Astrocyte (in vitro differentiated cells and primary cell): Measurements from ENCODE around the gene ATP2B3. TPM values are rescaled to one million over a fixed set of nuclear protein-coding genes. Genes with fewer than 3 reads are reported as not detected.

Experiments
- DNase-seq: peaks from one replicate; pipeline ENCODE4 v3.0.0-alpha.2; 2010; ENCODE audit warnings: low read depth
- FAIRE-seq: peaks from 2 replicates; lab custom pipeline; 2011; peaks lifted over from hg19 to GRCh38; lab: Jason Lieb, UNC
- H2AFZ ChIP-seq: 2 replicates; pipeline ENCODE4 v1.6.0; 2012; ENCODE audit warnings: low read depth, low read length, inconsistent platforms
- H3K27ac ChIP-seq: 2 replicates; pipeline ENCODE4 v1.5.1; 2011; ENCODE audit warnings: low read depth, low read length, inconsistent platforms
- H3K27me3 ChIP-seq: 2 replicates; pipeline ENCODE4 v1.6.0; 2011; ENCODE audit warnings: low read length, inconsistent platforms; ENCODE audit not compliant: insufficient read depth
- H3K36me3 ChIP-seq: 2 replicates; pipeline ENCODE4 v1.5.1; 2011; ENCODE audit warnings: low read length, inconsistent platforms; ENCODE audit not compliant: insufficient read depth
- H3K4me1 ChIP-seq: 2 replicates; pipeline ENCODE4 v1.5.1; 2011; ENCODE audit warnings: low read length, inconsistent platforms; ENCODE audit not compliant: insufficient read depth
- H3K4me2 ChIP-seq: 2 replicates; pipeline ENCODE4 v1.6.0; 2012; ENCODE audit warnings: low read length, inconsistent platforms
- H3K4me3 ChIP-seq: 2 replicates; pipeline ENCODE4 v1.5.1; 2011; ENCODE audit warnings: low read depth, mild to moderate bottlenecking, low read length, inconsistent platforms; ENCODE audit not compliant: insufficient read depth
- H3K79me2 ChIP-seq: 2 replicates; pipeline ENCODE4 v1.6.0; 2012; ENCODE audit warnings: mild to moderate bottlenecking, low read length, inconsistent platforms; ENCODE audit not compliant: insufficient read depth
- H3K9ac ChIP-seq: 2 replicates; pipeline ENCODE4 v1.6.0; 2012; ENCODE audit warnings: mild to moderate bottlenecking, low read length, inconsistent platforms
- H3K9me3 ChIP-seq: 2 replicates; pipeline ENCODE4 v1.5.1; 2012; ENCODE audit warnings: low read depth, mild to moderate bottlenecking, low read length, inconsistent platforms; ENCODE audit not compliant: insufficient read depth
- H4K20me1 ChIP-seq: 2 replicates; pipeline ENCODE4 v1.6.0; 2012; ENCODE audit warnings: low read length, inconsistent platforms; ENCODE audit not compliant: insufficient read depth
- H3K27ac Mint-ChIP-seq: one replicate; pipeline ENCODE4 v1.8.0; 2021; ENCODE audit warnings: mild to moderate bottlenecking, mixed read lengths; ENCODE audit not compliant: unreplicated experiment
- H3K27me3 Mint-ChIP-seq: one replicate; pipeline ENCODE4 v1.8.0; 2021; ENCODE audit warnings: low read depth, mixed read lengths; ENCODE audit not compliant: unreplicated experiment
- H3K36me3 Mint-ChIP-seq: one replicate; pipeline ENCODE4 v1.8.0; 2021; ENCODE audit warnings: low read depth, mixed read lengths; ENCODE audit not compliant: unreplicated experiment
- H3K4me1 Mint-ChIP-seq: one replicate; pipeline ENCODE4 v1.8.0; 2021; ENCODE audit warnings: low read depth, mixed read lengths; ENCODE audit not compliant: unreplicated experiment
- H3K4me3 Mint-ChIP-seq: one replicate; pipeline ENCODE4 v1.8.0; 2021; ENCODE audit warnings: mild to moderate bottlenecking, moderate library complexity, mixed read lengths; ENCODE audit not compliant: unreplicated experiment
- H3K9me3 Mint-ChIP-seq: one replicate; pipeline ENCODE4 v1.8.0; 2021; ENCODE audit warnings: mild to moderate bottlenecking, mixed read lengths; ENCODE audit not compliant: unreplicated experiment
- CTCF ChIP-seq: IDR thresholded peaks from 2 replicates; pipeline ENCODE4 v1.5.1; 2011; ENCODE audit warnings: low read depth, mild to moderate bottlenecking, inconsistent platforms, low read length, moderate library complexity; ENCODE audit not compliant: insufficient read depth
- EZH2 ChIP-seq: IDR thresholded peaks from 2 replicates; pipeline ENCODE4 v1.6.1; 2012; ENCODE audit warnings: mild to moderate bottlenecking, low read length, inconsistent platforms; ENCODE audit not compliant: insufficient read depth
- total RNA-seq: library from RNA; stranded (reverse); gene quantifications from 2 replicates; pipeline ENCODE4 v1.2.1, GENCODE V29; 2021

Gene ATP2B3
- total RNA-seq, 1 donor from 2014 or later: 0.52 TPM

GRCh38 chrX:153614818-153615217, 97.4 kb downstream of the ATP2B3 start:
- H3K4me1 Mint-ChIP-seq: no peaks in the 10 kb centered on the region
- peaks cover 2% of the 10 kb centered on the region for H3K9me3 Mint-ChIP-seq
- H2AFZ ChIP-seq: no peak overlapping the region
- H3K36me3 Mint-ChIP-seq: no peaks in the 10 kb centered on the region
- no peak overlapping the region for H3K27ac ChIP-seq
- no peak for TF ChIP-seq EZH2
- TF ChIP-seq CTCF: no peak
- H4K20me1 ChIP-seq: no peaks in the 10 kb centered on the region
- H3K9me3 ChIP-seq: no peaks in the 10 kb centered on the region
- no peak overlapping the region for H3K27ac Mint-ChIP-seq
- H3K36me3 ChIP-seq: no peaks in the 10 kb centered on the region
- no peaks in the 10 kb centered on the region for H3K79me2 ChIP-seq
- no peak overlapping the region for H3K4me3 Mint-ChIP-seq
- H3K4me2 ChIP-seq: no peak overlapping the region
- H3K9ac ChIP-seq: no peak overlapping the region
- DNase-seq (no peak), FAIRE-seq (peak; percentile 52)
- peaks cover 13% of the 10 kb centered on the region for H3K27me3 ChIP-seq
- no peak overlapping the region for H3K4me3 ChIP-seq
- peaks cover 54% of the 10 kb centered on the region for H3K27me3 Mint-ChIP-seq
- no peaks in the 10 kb centered on the region for H3K4me1 ChIP-seq

- Histone ChIP-seq H4K20me1 (no peaks in the 10 kb centered on the region), H3K9me3 (no peaks in the 10 kb centered on the region), H3K36me3 (no peaks in the 10 kb centered on the region), H3K4me1 (no peaks in the 10 kb centered on the region), H3K27me3 (peaks cover 2% of the 10 kb centered on the region), H2AFZ (no peak overlapping the region), H3K79me2 (no peaks in the 10 kb centered on the region), H3K4me2 (no peak overlapping the region), H3K27ac (no peak overlapping the region), H3K9ac (no peak overlapping the region), H3K4me3 (no peak overlapping the region)
- Mint-ChIP-seq H3K27me3 (peaks cover 50% of the 10 kb centered on the region), H3K27ac (no peak overlapping the region), H3K4me3 (no peak overlapping the region), H3K9me3 (no peaks in the 10 kb centered on the region), H3K36me3 (no peaks in the 10 kb centered on the region), H3K4me1 (no peaks in the 10 kb centered on the region)
- FAIRE-seq (no peak), DNase-seq (no peak)
- TF ChIP-seq EZH2 (no peak), CTCF (no peak)
Observed at GRCh38 chrX:153620576-153620975, 103.1 kb downstream of the ATP2B3 start.

- Histone ChIP-seq H3K27me3 (peaks cover 2% of the 10 kb centered on the region), H3K27ac (no peak overlapping the region), H3K4me3 (no peak overlapping the region), H3K79me2 (no peaks in the 10 kb centered on the region), H2AFZ (no peak overlapping the region), H3K4me1 (no peaks in the 10 kb centered on the region), H3K36me3 (no peaks in the 10 kb centered on the region), H4K20me1 (no peaks in the 10 kb centered on the region), H3K9ac (no peak overlapping the region), H3K4me2 (no peak overlapping the region), H3K9me3 (no peaks in the 10 kb centered on the region)
- FAIRE-seq (no peak), DNase-seq (no peak)
- Mint-ChIP-seq H3K27ac (no peak overlapping the region), H3K36me3 (no peaks in the 10 kb centered on the region), H3K4me1 (no peaks in the 10 kb centered on the region), H3K9me3 (no peaks in the 10 kb centered on the region), H3K4me3 (no peak overlapping the region), H3K27me3 (peaks cover 38% of the 10 kb centered on the region)
- TF ChIP-seq CTCF (no peak), EZH2 (no peak)
Observed at GRCh38 chrX:153621949-153622598, 104.6 kb downstream of the ATP2B3 start.
